ENCODE measurements around the gene PRKAR2B. TPM values are rescaled to one million over a fixed set of nuclear protein-coding genes. Genes with fewer than 3 reads are reported as not detected.

PRKAR2B gene
- total and polyA plus RNA-seq, 2 experiments from 2014 or later: 42.3 to 70.4 TPM

GRCh38 chr7:107021600-107021999 lies 22.9 kb upstream of the PRKAR2B start:
- no peak overlapping the region for H3K27ac ChIP-seq
- H3K4me3 ChIP-seq: no peak overlapping the region
- H3K4me1 ChIP-seq (ENCODE audit: low read depth): no peaks in the 10 kb centered on the region
- TF ChIP-seq CTCF (IDR thresholded peaks at IDR 0.05; ENCODE audit: low read depth, low read length): no peak
- no peaks in the 10 kb centered on the region for H3K9me3 ChIP-seq (ENCODE audit: low read depth)
- no peak for DNase-seq (ENCODE audit: low read depth in 1 of 2, low spot score in 1 of 2)
- H3K36me3 ChIP-seq: no peaks in the 10 kb centered on the region
- no peaks in the 10 kb centered on the region for H3K27me3 ChIP-seq

- H3K9me3 ChIP-seq (ENCODE audit: low read depth): no peaks in the 10 kb centered on the region
- no peak overlapping the region for H3K4me3 ChIP-seq
- H3K4me1 ChIP-seq (ENCODE audit: low read depth): peaks cover under 1% of the 10 kb centered on the region
- no peaks in the 10 kb centered on the region for H3K27me3 ChIP-seq
- TF ChIP-seq CTCF (IDR thresholded peaks at IDR 0.05; ENCODE audit: low read depth, low read length): no peak
- DNase-seq (ENCODE audit: low read depth in 1 of 2, low spot score in 1 of 2): peak in 1 of 2 donors; percentile 78
- no peak overlapping the region for H3K27ac ChIP-seq
- H3K36me3 ChIP-seq: no peaks in the 10 kb centered on the region
Measured at GRCh38 chr7:107023522-107024151, 20.9 kb upstream of the PRKAR2B start.

GRCh38 chr7:107024906-107025305 lies 19.6 kb upstream of the PRKAR2B start:
- no peak for DNase-seq (ENCODE audit: low read depth in 1 of 2, low spot score in 1 of 2)
- Histone ChIP-seq H3K9me3 (ENCODE audit: low read depth) (no peaks in the 10 kb centered on the region), H3K27ac (no peak overlapping the region), H3K4me1 (ENCODE audit: low read depth) (peaks cover 13% of the 10 kb centered on the region), H3K4me3 (no peak overlapping the region), H3K36me3 (no peaks in the 10 kb centered on the region), H3K27me3 (no peaks in the 10 kb centered on the region)
- TF ChIP-seq CTCF (IDR thresholded peaks at IDR 0.05; ENCODE audit: low read depth, low read length): no peak

- no peaks in the 10 kb centered on the region for H3K27me3 ChIP-seq
- H3K9me3 ChIP-seq (ENCODE audit: low read depth): no peaks in the 10 kb centered on the region
- H3K4me1 ChIP-seq (ENCODE audit: low read depth): peaks cover 19% of the 10 kb centered on the region
- TF ChIP-seq CTCF (IDR thresholded peaks at IDR 0.05; ENCODE audit: low read depth, low read length): no peak
- peak in 1 of 2 donors; percentile 53 for DNase-seq (ENCODE audit: low read depth in 1 of 2, low spot score in 1 of 2)
- H3K36me3 ChIP-seq: no peaks in the 10 kb centered on the region
- no peak overlapping the region for H3K4me3 ChIP-seq
- H3K27ac ChIP-seq: no peak overlapping the region
Measured at GRCh38 chr7:107025449-107026103, 18.9 kb upstream of the PRKAR2B start.

GRCh38 chr7:107026166-107026565 lies 18.3 kb upstream of the PRKAR2B start:
- H3K4me1 ChIP-seq (ENCODE audit: low read depth): peaks cover 20% of the 10 kb centered on the region
- H3K9me3 ChIP-seq (ENCODE audit: low read depth): no peaks in the 10 kb centered on the region
- no peak for DNase-seq (ENCODE audit: low read depth in 1 of 2, low spot score in 1 of 2)
- no peak for TF ChIP-seq CTCF (IDR thresholded peaks at IDR 0.05; ENCODE audit: low read depth, low read length)
- H3K27ac ChIP-seq: no peak overlapping the region
- H3K36me3 ChIP-seq: no peaks in the 10 kb centered on the region
- no peaks in the 10 kb centered on the region for H3K27me3 ChIP-seq
- no peak overlapping the region for H3K4me3 ChIP-seq
